Heart left ventricle (tissue), 16 donors: ENCODE data around the gene BIRC5. TPM values are rescaled to one million over a fixed set of nuclear protein-coding genes. Genes with fewer than 3 reads are reported as not detected.

Experiments
- ATAC-seq, 4 donors: fragments of 200-7000 bp; cut with Tn5 transposase; one replicate each; pipeline ENCODE4 v1.9.1; 2020 to 2022; ENCODE audit warnings: moderate library complexity in 4 of 4, mild to moderate bottlenecking in 3 of 4, moderate number of reproducible peaks in 1 of 4
- DNase-seq, 5 donors: peaks; one replicate each; pipeline ENCODE4 v3.0.0-alpha.2; 2020
- H3K27ac ChIP-seq, 12 donors: fragments of 200-600 bp; sonication (generic) in 4 of 12; one replicate each; pipeline versions ENCODE4 v1.5.0 to v1.8.0; 2016 to 2022; ENCODE audit warnings: mild to moderate bottlenecking in 2 of 12
- H3K27me3 ChIP-seq, 9 donors: fragments of 200-600 bp; sonication (generic) in 2 of 9; one replicate each; pipeline versions ENCODE4 v1.5.1 to v1.8.0; 2016 to 2022; ENCODE audit warnings: mild to moderate bottlenecking in 3 of 9
- H3K36me3 ChIP-seq, 9 donors: fragments of 200-600 bp; sonication (generic) in 2 of 9; one replicate each; pipeline versions ENCODE4 v1.5.0 to v1.8.0; 2018 to 2022; ENCODE audit warnings: mild to moderate bottlenecking in 2 of 9
- H3K4me1 ChIP-seq, 12 donors: fragments of 200-600 bp; sonication (generic) in 4 of 12; one replicate each; pipeline versions ENCODE4 v1.5.0 to v1.8.0; 2016 to 2022; ENCODE audit warnings: mild to moderate bottlenecking in 3 of 12
- H3K4me3 ChIP-seq, 12 donors: fragments of 200-600 bp; sonication (generic) in 4 of 12; one replicate each; pipeline versions ENCODE4 v1.5.0 to v1.8.0; 2017 to 2022; ENCODE audit warnings: mild to moderate bottlenecking in 9 of 12, moderate library complexity in 4 of 12
- H3K9me3 ChIP-seq, 12 donors: fragments of 200-600 bp; sonication (generic) in 4 of 12; one replicate each; pipeline versions ENCODE4 v1.5.0 to v1.8.0; 2016 to 2022; ENCODE audit warnings: mild to moderate bottlenecking in 1 of 12
- CTCF ChIP-seq, 12 donors: fragments of 200-600 bp; sonication (generic) in 4 of 12; IDR thresholded peaks; one replicate each; pipeline versions ENCODE4 v1.5.0 to v1.8.0; 2018 to 2022; ENCODE audit warnings: antibody characterized with exemption in 12 of 12, mild to moderate bottlenecking in 5 of 12
- POLR2A ChIP-seq, 2 donors: fragments of 450-650 bp; IDR thresholded peaks; one replicate each; pipeline ENCODE4 v1.6.1; 2017; ENCODE audit warnings: antibody characterized with exemption in 2 of 2, mild to moderate bottlenecking in 2 of 2, moderate library complexity in 2 of 2
- WGBS, 4 donors: extraction: QIAGEN DNeasy Blood & Tissue Kit in 2 of 4; methylation state at CpG; one replicate each; pipeline versions ENCODE4 v1.1.5 to v1.1.7; 2013 to 2018; 5-methylcytosine and 5-hydroxymethylcytosine counted together
- intact Hi-C, 10 donors: fragments of 100-400 bp; cut with DNase I; formaldehyde crosslinking; loops; one replicate each; pipeline versions ENCODE4 v1.11.1 to v1.14.2; 2022
- polyA plus RNA-seq, 2 donors: library from polyadenylated mRNA; stranded (reverse); fragments of 200-250 nt; gene quantifications; one replicate each; pipeline ENCODE4 v1.2.3, GENCODE V29; 2013
- total RNA-seq, 9 donors: library from RNA; depleted of rRNA in 2 of 9; stranded (reverse); fragments of >200 nt in 2 of 9; fragmentation: NEBNext Ultra II Directional in 3 of 9; extraction: Animal tissue kit (Norgen Biotek cat#: 25700) in 3 of 9; gene quantifications; one replicate each; pipeline versions ENCODE4 v1.1.0 to v1.2.4, GENCODE V29; 2016 to 2023
- donor health status: ischemic (EF 13 %, LVEDD 7.1; RV severe dilation, severe dysfunction).
- donor health status: healthy with polysubstance abuse.
- donor health status: DM: no; HTN: yes; CAD: no.
- donor health status: DM: no; HTN: no; CAD: no.
- donor health status: ischemic (EF 25% LVEDD 6.9; RV normal size, moderate dysfunction).
- donor health status: ischemic (EF 25% LVEDD 5.7; RV mildly dilated, moderate dysfunction).
- donor health status: healthy.
- donor health status: DM: yes; HTN: yes; CAD: no.
- donor health status: ischemic (EF 35%, LVEDD 5.7; RV mildly dilated, moderate dysfunction).
- donor health status: nonischemic (EF 11% LVEDD 7.7; RV severe dilation, severe dysfunction).
- donor health status: DM: yes; HTN: yes; CAD: no.
- donor health status: PGD.
- donor health status: ischemic (EF 29% LVEDD 5.4; RV normal size, mild dysfunction).
- donor health status: nonischemic (EF 23%, LVEDD 6.1; RV moderate dilation, normal function).

Gene BIRC5
- total and polyA plus RNA-seq, 11 donors = 0.11 to 10.9 (median 0.85) TPM; not detected in 2

- Histone ChIP-seq H3K27me3 (peaks cover 0 to 7% (median 1%) of the 10 kb centered on the region in 9 donors), H3K4me1 (peaks cover 0 to 11% (median 2%) of the 10 kb centered on the region in 12 donors), H3K4me3 (no peak overlapping the region), H3K9me3 (no peaks in the 10 kb centered on the region), H3K36me3 (peaks cover 0 to 5% (median 0%) of the 10 kb centered on the region in 9 donors), H3K27ac (no peak overlapping the region)
- 95 to 97% (median 96%) methylated on average over 16 of the region's 16 CpGs for WGBS, 4 donors
- intact Hi-C loops = no loop called here
- ATAC-seq = no peak
- DNase-seq = no peak
- TF ChIP-seq POLR2A (IDR thresholded peaks at IDR 0.05) (no peak), CTCF (IDR thresholded peaks at IDR 0.05) (no peak)
These were observed 11.2 kb downstream of the BIRC5 start for GRCh38 chr17:78225088-78225865.

- Histone ChIP-seq H3K4me1 (peaks cover 0 to 11% (median 2%) of the 10 kb centered on the region in 12 donors), H3K27me3 (peaks cover 6 to 16% (median 10%) of the 10 kb centered on the region in 9 donors), H3K36me3 (peaks cover 0 to 5% (median 0%) of the 10 kb centered on the region in 9 donors), H3K9me3 (no peaks in the 10 kb centered on the region), H3K4me3 (no peak overlapping the region), H3K27ac (no peak overlapping the region)
- DNase-seq (no peak), ATAC-seq (no peak)
- TF ChIP-seq CTCF (IDR thresholded peaks at IDR 0.05) = no peak
- no peak for TF ChIP-seq POLR2A (IDR thresholded peaks at IDR 0.05)
- WGBS, 4 donors = 68 to 82% (median 81%) methylated on average over 12 of the region's 12 CpGs
- intact Hi-C loops = no loop called here
These were observed 12.2 kb downstream of the BIRC5 start for GRCh38 chr17:78226055-78226758.

- no peak overlapping the region for H3K4me3 ChIP-seq
- TF ChIP-seq POLR2A (IDR thresholded peaks at IDR 0.05) = no peak
- no peak for TF ChIP-seq CTCF (IDR thresholded peaks at IDR 0.05)
- peaks cover 0 to 5% (median 0%) of the 10 kb centered on the region in 9 donors for H3K36me3 ChIP-seq
- WGBS, 4 donors = 61 to 74% (median 63%) methylated on average over 20 of the region's 20 CpGs
- intact Hi-C loops = no loop called here
- H3K27me3 ChIP-seq = peaks cover 12 to 22% (median 16%) of the 10 kb centered on the region in 9 donors
- H3K4me1 ChIP-seq = peaks cover 0 to 12% (median 4%) of the 10 kb centered on the region in 12 donors
- no peak for ATAC-seq
- DNase-seq = no peak
- no peaks in the 10 kb centered on the region for H3K9me3 ChIP-seq
- no peak overlapping the region for H3K27ac ChIP-seq
These were observed 12.9 kb downstream of the BIRC5 start for GRCh38 chr17:78226759-78227454.
